Kidney epithelial cell (primary cell): ENCODE data around the gene COPS6. TPM values are rescaled to one million over a fixed set of nuclear protein-coding genes. Genes with fewer than 3 reads are reported as not detected.

ENCODE experiments used
- DNase-seq: peaks from one replicate; pipeline ENCODE4 v3.0.0-alpha.2; 2010; ENCODE audit warnings: low read depth
- H3K27me3 ChIP-seq: 2 replicates; pipeline ENCODE4 v1.6.0; 2011; ENCODE audit warnings: low read length; ENCODE audit not compliant: control insufficient read depth, insufficient read depth
- H3K36me3 ChIP-seq: 2 replicates; pipeline ENCODE4 v1.5.1; 2011; ENCODE audit warnings: low read length; ENCODE audit not compliant: control insufficient read depth, insufficient read depth
- H3K4me3 ChIP-seq: 2 replicates; pipeline ENCODE4 v1.5.1; 2011; ENCODE audit warnings: low read depth, mild to moderate bottlenecking, control low read depth, low read length
- CTCF ChIP-seq: IDR thresholded peaks from 2 replicates; pipeline ENCODE4 v1.5.1; 2011; ENCODE audit warnings: mild to moderate bottlenecking, moderate library complexity, low read length, control low read depth, inconsistent platforms; ENCODE audit not compliant: insufficient read depth, poor library complexity, severe bottlenecking
- total RNA-seq: library from RNA; depleted of rRNA; stranded (reverse); fragments of >200 nt; gene quantifications from 2 replicates; pipeline ENCODE4 v1.2.3, GENCODE V29; 2015

COPS6 gene
- total RNA-seq, 1 donor from 2014 or later: 45.2 TPM

GRCh38 chr7:100072462-100072861 lies 16.3 kb upstream of the COPS6 start:
- no peaks in the 10 kb centered on the region for H3K27me3 ChIP-seq
- no peak for TF ChIP-seq CTCF
- peaks cover 22% of the 10 kb centered on the region for H3K36me3 ChIP-seq
- H3K4me3 ChIP-seq: no peak overlapping the region
- DNase-seq: no peak

- TF ChIP-seq CTCF: no peak
- H3K27me3 ChIP-seq: no peaks in the 10 kb centered on the region
- no peak overlapping the region for H3K4me3 ChIP-seq
- peaks cover 24% of the 10 kb centered on the region for H3K36me3 ChIP-seq
- DNase-seq: no peak
Observed at GRCh38 chr7:100074841-100075240, 13.9 kb upstream of the COPS6 start.

- no peak for TF ChIP-seq CTCF
- Histone ChIP-seq H3K36me3 (peaks cover 24% of the 10 kb centered on the region), H3K27me3 (no peaks in the 10 kb centered on the region), H3K4me3 (no peak overlapping the region)
- no peak for DNase-seq
Observed at GRCh38 chr7:100075418-100075817, 13.4 kb upstream of the COPS6 start.

GRCh38 chr7:100077205-100077604 lies 11.6 kb upstream of the COPS6 start:
- Histone ChIP-seq H3K36me3 (peaks cover 15% of the 10 kb centered on the region), H3K4me3 (no peak overlapping the region), H3K27me3 (no peaks in the 10 kb centered on the region)
- no peak for TF ChIP-seq CTCF
- no peak for DNase-seq

GRCh38 chr7:100079024-100079560 lies 9.7 kb upstream of the COPS6 start:
- Histone ChIP-seq H3K4me3 (no peak overlapping the region), H3K27me3 (no peaks in the 10 kb centered on the region), H3K36me3 (peaks cover 11% of the 10 kb centered on the region)
- TF ChIP-seq CTCF: no peak
- no peak for DNase-seq

- no peak for TF ChIP-seq CTCF
- DNase-seq: no peak
- Histone ChIP-seq H3K4me3 (peak overlapping the region; percentile 96), H3K27me3 (no peaks in the 10 kb centered on the region), H3K36me3 (peaks cover 3% of the 10 kb centered on the region)
Observed at GRCh38 chr7:100080907-100081534, 7.7 kb upstream of the COPS6 start.
